GM23338 (cell line): Measurements from ENCODE around the gene TNNT1. TPM values are rescaled to one million over a fixed set of nuclear protein-coding genes. Genes with fewer than 3 reads are reported as not detected.

Source experiments
- ATAC-seq: fragments of 200-7000 bp; cut with Tn5 transposase; 3 replicates; pipeline ENCODE4 v1.9.1; 2020
- DNase-seq: peaks from one replicate; pipeline ENCODE4 v3.0.0-alpha.2; 2015; ENCODE audit warnings: low spot score
- H2AFZ ChIP-seq: fragments of 200-600 bp; sonication (generic); 2 replicates; pipeline ENCODE4 v1.8.0; 2016; ENCODE audit warnings: antibody characterized with exemption, mild to moderate bottlenecking, moderate library complexity
- H3F3A ChIP-seq: fragments of 200-600 bp; sonication (generic); replicated peaks from 2 replicates; pipeline ENCODE4 v1.8.0; 2017; ENCODE audit warnings: antibody characterized with exemption, mixed run types, low read depth
- H3K27ac ChIP-seq: fragments of 200-600 bp; sonication (generic); 2 replicates; pipeline ENCODE4 v1.6.1; 2016; ENCODE audit warnings: low read depth
- H3K27me3 ChIP-seq: fragments of 200-600 bp; sonication (generic); 2 replicates; pipeline ENCODE4 v1.8.0; 2016; ENCODE audit warnings: mild to moderate bottlenecking, mixed run types, moderate library complexity; ENCODE audit not compliant: insufficient read depth
- H3K36me3 ChIP-seq: fragments of 200-600 bp; sonication (generic); 2 replicates; pipeline ENCODE4 v1.8.0; 2016; ENCODE audit warnings: mild to moderate bottlenecking; ENCODE audit not compliant: insufficient read depth
- H3K4me1 ChIP-seq: fragments of 200-600 bp; sonication (generic); 2 replicates; pipeline ENCODE4 v1.8.0; 2016; ENCODE audit warnings: mild to moderate bottlenecking, moderate library complexity; ENCODE audit not compliant: insufficient read depth
- H3K4me2 ChIP-seq: fragments of 200-600 bp; sonication (generic); 2 replicates; pipeline ENCODE4 v1.7.1; 2017; ENCODE audit warnings: mixed run types
- H3K4me3 ChIP-seq: fragments of 200-600 bp; sonication (generic); 2 replicates; pipeline ENCODE4 v1.6.1; 2016; ENCODE audit warnings: mixed run types
- H3K79me2 ChIP-seq: fragments of 200-600 bp; sonication (generic); replicated peaks from 2 replicates; pipeline ENCODE4 v1.8.0; 2017; ENCODE audit warnings: mild to moderate bottlenecking; ENCODE audit not compliant: insufficient read depth
- H3K9me2 ChIP-seq: fragments of 200-600 bp; sonication (generic); 2 replicates; pipeline ENCODE4 v1.8.0; 2017; ENCODE audit not compliant: insufficient read depth
- H4K20me1 ChIP-seq: fragments of 200-600 bp; sonication (generic); replicated peaks from 2 replicates; pipeline ENCODE4 v1.8.0; 2017; ENCODE audit warnings: mild to moderate bottlenecking; ENCODE audit not compliant: insufficient read depth
- H3K27ac Mint-ChIP-seq: 2 replicates; pipeline ENCODE4 v1.8.0; 2020; ENCODE audit warnings: inconsistent platforms, mild to moderate bottlenecking, moderate library complexity, mixed read lengths
- H3K27me3 Mint-ChIP-seq: 3 replicates; pipeline ENCODE4 v1.8.0; 2022; ENCODE audit warnings: low read depth, mild to moderate bottlenecking, moderate library complexity, mixed read lengths, inconsistent platforms; ENCODE audit not compliant: insufficient read depth, poor library complexity
- H3K36me3 Mint-ChIP-seq: 3 replicates; pipeline ENCODE4 v1.8.0; 2021; ENCODE audit warnings: low read depth, mild to moderate bottlenecking, inconsistent platforms, moderate library complexity, mixed read lengths
- H3K4me1 Mint-ChIP-seq: 3 replicates; pipeline ENCODE4 v1.8.0; 2020; ENCODE audit warnings: mild to moderate bottlenecking, inconsistent platforms, mixed read lengths
- H3K4me3 Mint-ChIP-seq: 3 replicates; pipeline ENCODE4 v1.8.0; 2021; ENCODE audit warnings: moderate library complexity, mild to moderate bottlenecking, inconsistent platforms, mixed read lengths
- H3K9me3 Mint-ChIP-seq: 3 replicates; pipeline ENCODE4 v1.8.0; 2020; ENCODE audit warnings: moderate library complexity, mild to moderate bottlenecking, inconsistent platforms, mixed read lengths
- polyA plus RNA-seq: library from polyadenylated mRNA; unstranded; fragments of >200 nt; fragmentation: Nextera tagmentation; extraction: Ambion mirVana; gene quantifications from 2 replicates; pipeline ENCODE4 v1.2.1, GENCODE V29; 2016
- total RNA-seq: library from RNA; depleted of rRNA; stranded (reverse); fragments of >200 nt; shearing (Covaris generic); gene quantifications from 2 replicates; pipeline ENCODE4 v1.2.3, GENCODE V29; 2014
- TF ChIP-seq, protein P1 (sequence below): fragments of 250-450 bp; sonication (Bioruptor Pico); IDR thresholded peaks from 2 replicates; pipeline ENCODE4 v1.5.0; 2020; ENCODE audit warnings: mild to moderate bottlenecking, moderate library complexity
- TF ChIP-seq, protein P2 (sequence below), 2 experiments: fragments of 200-600 bp in 1 of 2; sonication (generic) in 1 of 2; conservative IDR thresholded peaks; 2 replicates each; pipeline versions ENCODE4 v1.5.1 to v1.6.1; 2016 to 2017; ENCODE audit warnings: antibody characterized with exemption in 2 of 2, low read depth in 2 of 2, mild to moderate bottlenecking in 2 of 2, moderate library complexity in 1 of 2

The TNNT1 gene
- total and polyA plus RNA-seq, 2 experiments from 2014 or later = 59.3 to 150 TPM

DNA sequence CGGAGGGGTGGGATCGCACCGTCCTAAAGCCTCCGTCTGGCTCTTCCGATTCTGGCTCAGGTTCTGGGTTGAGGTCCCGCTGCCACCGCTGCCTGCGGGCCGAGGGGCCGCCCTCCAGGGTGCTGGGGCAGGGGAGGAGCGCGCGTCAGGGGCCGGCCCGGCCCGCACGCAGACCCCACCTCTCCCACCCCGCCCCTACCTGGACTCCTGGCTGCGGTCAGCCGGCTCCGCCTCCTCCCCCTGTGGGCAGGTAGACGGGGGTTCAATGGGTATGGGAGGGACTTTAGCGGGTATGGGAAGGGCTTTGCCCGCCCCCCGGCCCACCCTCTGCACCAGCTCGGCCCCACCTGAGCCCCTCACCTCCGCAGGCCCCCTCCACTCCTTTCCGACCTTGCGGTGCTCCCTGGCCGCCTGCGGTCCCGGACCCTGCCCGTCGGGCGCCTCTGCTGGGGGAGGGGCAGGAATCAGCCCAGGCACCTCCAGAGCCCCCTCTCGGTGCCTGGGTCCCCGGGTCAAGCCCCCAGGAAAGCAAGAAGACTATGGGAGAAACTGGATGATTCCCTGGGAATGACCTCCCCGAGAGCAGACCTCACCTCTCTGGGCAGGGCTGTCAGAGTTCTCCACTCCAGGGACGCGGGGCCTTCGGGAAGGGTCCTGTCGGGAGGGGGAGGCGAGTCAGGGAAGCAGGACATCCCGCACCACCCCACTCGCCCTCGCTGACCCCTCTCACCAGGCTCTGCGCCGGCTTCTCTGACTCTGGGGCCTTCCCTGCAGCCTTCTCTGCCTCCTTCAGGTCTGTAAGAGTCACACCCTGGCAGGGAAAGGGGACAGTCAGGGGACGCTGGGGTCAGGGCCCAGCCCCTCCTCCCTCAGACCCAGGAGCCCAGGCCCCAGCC, 56.3 kb downstream of the TNNT1 start:
- H3K4me1 Mint-ChIP-seq = peaks cover 35% of the 10 kb centered on the region
- H3K27me3 Mint-ChIP-seq = peaks cover 34% of the 10 kb centered on the region
- H3K4me1 ChIP-seq = peaks cover 25% of the 10 kb centered on the region
- peak overlapping the region; percentile 92 for H3K4me2 ChIP-seq
- DNase-seq = peak; percentile 80
- H3K9me2 ChIP-seq = no peaks in the 10 kb centered on the region
- no peak overlapping the region for H3K27ac ChIP-seq
- H3K4me3 ChIP-seq = peak overlapping the region; percentile 80
- no peaks in the 10 kb centered on the region for H3K36me3 ChIP-seq
- peaks cover 23% of the 10 kb centered on the region for H3K36me3 Mint-ChIP-seq
- no peaks in the 10 kb centered on the region for H3K27me3 ChIP-seq
- no peak overlapping the region for H3K27ac Mint-ChIP-seq
- H2AFZ ChIP-seq = 0 out of 2 replicates have a peak overlapping the region, but pooled peaks have one; percentile 84
- peak; percentile 62 for ATAC-seq
- H3F3A ChIP-seq = peaks cover 16% of the 10 kb centered on the region; the same call in 1 of the 2 replicates
- no peaks in the 10 kb centered on the region for H3K79me2 ChIP-seq
- TF ChIP-seq, protein P1, sequence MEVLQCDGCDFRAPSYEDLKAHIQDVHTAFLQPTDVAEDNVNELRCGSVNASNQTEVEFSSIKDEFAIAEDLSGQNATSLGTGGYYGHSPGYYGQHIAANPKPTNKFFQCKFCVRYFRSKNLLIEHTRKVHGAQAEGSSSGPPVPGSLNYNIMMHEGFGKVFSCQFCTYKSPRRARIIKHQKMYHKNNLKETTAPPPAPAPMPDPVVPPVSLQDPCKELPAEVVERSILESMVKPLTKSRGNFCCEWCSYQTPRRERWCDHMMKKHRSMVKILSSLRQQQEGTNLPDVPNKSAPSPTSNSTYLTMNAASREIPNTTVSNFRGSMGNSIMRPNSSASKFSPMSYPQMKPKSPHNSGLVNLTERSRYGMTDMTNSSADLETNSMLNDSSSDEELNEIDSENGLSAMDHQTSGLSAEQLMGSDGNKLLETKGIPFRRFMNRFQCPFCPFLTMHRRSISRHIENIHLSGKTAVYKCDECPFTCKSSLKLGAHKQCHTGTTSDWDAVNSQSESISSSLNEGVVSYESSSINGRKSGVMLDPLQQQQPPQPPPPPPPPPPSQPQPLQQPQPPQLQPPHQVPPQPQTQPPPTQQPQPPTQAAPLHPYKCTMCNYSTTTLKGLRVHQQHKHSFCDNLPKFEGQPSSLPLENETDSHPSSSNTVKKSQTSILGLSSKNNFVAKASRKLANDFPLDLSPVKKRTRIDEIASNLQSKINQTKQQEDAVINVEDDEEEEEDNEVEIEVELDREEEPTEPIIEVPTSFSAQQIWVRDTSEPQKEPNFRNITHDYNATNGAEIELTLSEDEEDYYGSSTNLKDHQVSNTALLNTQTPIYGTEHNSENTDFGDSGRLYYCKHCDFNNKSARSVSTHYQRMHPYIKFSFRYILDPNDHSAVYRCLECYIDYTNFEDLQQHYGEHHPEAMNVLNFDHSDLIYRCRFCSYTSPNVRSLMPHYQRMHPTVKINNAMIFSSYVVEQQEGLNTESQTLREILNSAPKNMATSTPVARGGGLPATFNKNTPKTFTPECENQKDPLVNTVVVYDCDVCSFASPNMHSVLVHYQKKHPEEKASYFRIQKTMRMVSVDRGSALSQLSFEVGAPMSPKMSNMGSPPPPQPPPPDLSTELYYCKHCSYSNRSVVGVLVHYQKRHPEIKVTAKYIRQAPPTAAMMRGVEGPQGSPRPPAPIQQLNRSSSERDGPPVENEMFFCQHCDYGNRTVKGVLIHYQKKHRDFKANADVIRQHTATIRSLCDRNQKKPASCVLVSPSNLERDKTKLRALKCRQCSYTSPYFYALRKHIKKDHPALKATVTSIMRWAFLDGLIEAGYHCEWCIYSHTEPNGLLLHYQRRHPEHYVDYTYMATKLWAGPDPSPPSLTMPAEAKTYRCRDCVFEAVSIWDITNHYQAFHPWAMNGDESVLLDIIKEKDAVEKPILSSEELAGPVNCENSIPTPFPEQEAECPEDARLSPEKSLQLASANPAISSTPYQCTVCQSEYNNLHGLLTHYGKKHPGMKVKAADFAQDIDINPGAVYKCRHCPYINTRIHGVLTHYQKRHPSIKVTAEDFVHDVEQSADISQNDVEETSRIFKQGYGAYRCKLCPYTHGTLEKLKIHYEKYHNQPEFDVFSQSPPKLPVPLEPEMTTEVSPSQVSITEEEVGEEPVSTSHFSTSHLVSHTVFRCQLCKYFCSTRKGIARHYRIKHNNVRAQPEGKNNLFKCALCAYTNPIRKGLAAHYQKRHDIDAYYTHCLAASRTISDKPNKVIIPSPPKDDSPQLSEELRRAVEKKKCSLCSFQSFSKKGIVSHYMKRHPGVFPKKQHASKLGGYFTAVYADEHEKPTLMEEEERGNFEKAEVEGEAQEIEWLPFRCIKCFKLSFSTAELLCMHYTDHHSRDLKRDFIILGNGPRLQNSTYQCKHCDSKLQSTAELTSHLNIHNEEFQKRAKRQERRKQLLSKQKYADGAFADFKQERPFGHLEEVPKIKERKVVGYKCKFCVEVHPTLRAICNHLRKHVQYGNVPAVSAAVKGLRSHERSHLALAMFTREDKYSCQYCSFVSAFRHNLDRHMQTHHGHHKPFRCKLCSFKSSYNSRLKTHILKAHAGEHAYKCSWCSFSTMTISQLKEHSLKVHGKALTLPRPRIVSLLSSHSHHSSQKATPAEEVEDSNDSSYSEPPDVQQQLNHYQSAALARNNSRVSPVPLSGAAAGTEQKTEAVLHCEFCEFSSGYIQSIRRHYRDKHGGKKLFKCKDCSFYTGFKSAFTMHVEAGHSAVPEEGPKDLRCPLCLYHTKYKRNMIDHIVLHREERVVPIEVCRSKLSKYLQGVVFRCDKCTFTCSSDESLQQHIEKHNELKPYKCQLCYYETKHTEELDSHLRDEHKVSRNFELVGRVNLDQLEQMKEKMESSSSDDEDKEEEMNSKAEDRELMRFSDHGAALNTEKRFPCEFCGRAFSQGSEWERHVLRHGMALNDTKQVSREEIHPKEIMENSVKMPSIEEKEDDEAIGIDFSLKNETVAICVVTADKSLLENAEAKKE (CRISPR knock-in tag) = no peak
- TF ChIP-seq, protein P2, sequence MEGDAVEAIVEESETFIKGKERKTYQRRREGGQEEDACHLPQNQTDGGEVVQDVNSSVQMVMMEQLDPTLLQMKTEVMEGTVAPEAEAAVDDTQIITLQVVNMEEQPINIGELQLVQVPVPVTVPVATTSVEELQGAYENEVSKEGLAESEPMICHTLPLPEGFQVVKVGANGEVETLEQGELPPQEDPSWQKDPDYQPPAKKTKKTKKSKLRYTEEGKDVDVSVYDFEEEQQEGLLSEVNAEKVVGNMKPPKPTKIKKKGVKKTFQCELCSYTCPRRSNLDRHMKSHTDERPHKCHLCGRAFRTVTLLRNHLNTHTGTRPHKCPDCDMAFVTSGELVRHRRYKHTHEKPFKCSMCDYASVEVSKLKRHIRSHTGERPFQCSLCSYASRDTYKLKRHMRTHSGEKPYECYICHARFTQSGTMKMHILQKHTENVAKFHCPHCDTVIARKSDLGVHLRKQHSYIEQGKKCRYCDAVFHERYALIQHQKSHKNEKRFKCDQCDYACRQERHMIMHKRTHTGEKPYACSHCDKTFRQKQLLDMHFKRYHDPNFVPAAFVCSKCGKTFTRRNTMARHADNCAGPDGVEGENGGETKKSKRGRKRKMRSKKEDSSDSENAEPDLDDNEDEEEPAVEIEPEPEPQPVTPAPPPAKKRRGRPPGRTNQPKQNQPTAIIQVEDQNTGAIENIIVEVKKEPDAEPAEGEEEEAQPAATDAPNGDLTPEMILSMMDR (conservative IDR thresholded peaks at IDR 0.05; ENCODE audit: low read depth in 2 of 2) = 0 out of 4 replicates have a peak, but pooled peaks of 1 of the 2 experiments have one; percentile 10
- H3K4me3 Mint-ChIP-seq = peak overlapping the region; percentile 64
- H4K20me1 ChIP-seq = peaks cover 5% of the 10 kb centered on the region
- H3K9me3 Mint-ChIP-seq = no peaks in the 10 kb centered on the region; the same call in 2 of the 3 replicates
